RWPE2 (cell line): ENCODE results near the gene PEAK1.

Experiments used
- ATAC-seq: fragments of 200-7000 bp; cut with Tn5 transposase; 3 replicates; pipeline ENCODE4 v1.9.1; 2021; ENCODE audit warnings: low read depth
- DNase-seq: peaks from one replicate; pipeline ENCODE4 v3.0.0-alpha.2; 2020; ENCODE audit warnings: low spot score
- H3K27ac ChIP-seq: fragments of 450-650 bp; 2 replicates; pipeline ENCODE4 v1.5.1; 2017; ENCODE audit warnings: mild to moderate bottlenecking; ENCODE audit not compliant: poor library complexity, severe bottlenecking
- H3K27me3 ChIP-seq: fragments of 250-450 bp; sonication (Bioruptor Pico); 2 replicates; pipeline ENCODE4 v1.5.1; 2021; ENCODE audit warnings: mild to moderate bottlenecking, moderate library complexity; ENCODE audit not compliant: insufficient read depth, poor library complexity, severe bottlenecking
- H3K36me3 ChIP-seq: fragments of 250-450 bp; sonication (Bioruptor Pico); 2 replicates; pipeline ENCODE4 v1.5.1; 2020; ENCODE audit warnings: low read depth, mild to moderate bottlenecking, moderate library complexity
- H3K4me1 ChIP-seq: fragments of 250-450 bp; sonication (Bioruptor Pico); 2 replicates; pipeline ENCODE4 v1.5.1; 2021; ENCODE audit warnings: mild to moderate bottlenecking, moderate library complexity; ENCODE audit not compliant: insufficient read depth, poor library complexity, severe bottlenecking
- H3K4me3 ChIP-seq: fragments of 250-450 bp; sonication (Bioruptor Pico); 2 replicates; pipeline ENCODE4 v1.5.1; 2021; ENCODE audit warnings: mild to moderate bottlenecking, moderate library complexity; ENCODE audit not compliant: severe bottlenecking
- H3K9me3 ChIP-seq: fragments of 250-450 bp; sonication (Bioruptor Pico); 2 replicates; pipeline ENCODE4 v1.5.1; 2021; ENCODE audit warnings: mild to moderate bottlenecking, moderate library complexity; ENCODE audit not compliant: severe bottlenecking
- TF ChIP-seq, protein P1 (sequence below): fragments of 450-650 bp; IDR thresholded peaks from one replicate; pipeline ENCODE4 v1.5.1; 2017; ENCODE audit warnings: mild to moderate bottlenecking, moderate library complexity; ENCODE audit not compliant: poor library complexity, severe bottlenecking

Gene PEAK1

GRCh38 chr15:77402740-77403379 lies 17.0 kb downstream of the PEAK1 start:
- TF ChIP-seq, protein P1, sequence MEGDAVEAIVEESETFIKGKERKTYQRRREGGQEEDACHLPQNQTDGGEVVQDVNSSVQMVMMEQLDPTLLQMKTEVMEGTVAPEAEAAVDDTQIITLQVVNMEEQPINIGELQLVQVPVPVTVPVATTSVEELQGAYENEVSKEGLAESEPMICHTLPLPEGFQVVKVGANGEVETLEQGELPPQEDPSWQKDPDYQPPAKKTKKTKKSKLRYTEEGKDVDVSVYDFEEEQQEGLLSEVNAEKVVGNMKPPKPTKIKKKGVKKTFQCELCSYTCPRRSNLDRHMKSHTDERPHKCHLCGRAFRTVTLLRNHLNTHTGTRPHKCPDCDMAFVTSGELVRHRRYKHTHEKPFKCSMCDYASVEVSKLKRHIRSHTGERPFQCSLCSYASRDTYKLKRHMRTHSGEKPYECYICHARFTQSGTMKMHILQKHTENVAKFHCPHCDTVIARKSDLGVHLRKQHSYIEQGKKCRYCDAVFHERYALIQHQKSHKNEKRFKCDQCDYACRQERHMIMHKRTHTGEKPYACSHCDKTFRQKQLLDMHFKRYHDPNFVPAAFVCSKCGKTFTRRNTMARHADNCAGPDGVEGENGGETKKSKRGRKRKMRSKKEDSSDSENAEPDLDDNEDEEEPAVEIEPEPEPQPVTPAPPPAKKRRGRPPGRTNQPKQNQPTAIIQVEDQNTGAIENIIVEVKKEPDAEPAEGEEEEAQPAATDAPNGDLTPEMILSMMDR: no peak
- H3K4me1 ChIP-seq: peaks cover 6% of the 10 kb centered on the region
- no peak for DNase-seq
- H3K27me3 ChIP-seq: no peaks in the 10 kb centered on the region
- H3K9me3 ChIP-seq: peaks cover 6% of the 10 kb centered on the region
- H3K4me3 ChIP-seq: no peak overlapping the region
- H3K36me3 ChIP-seq: no peaks in the 10 kb centered on the region
- no peak for ATAC-seq
- no peak overlapping the region for H3K27ac ChIP-seq

GRCh38 chr15:77400258-77400657 lies 19.6 kb downstream of the PEAK1 start:
- H3K27ac ChIP-seq: no peak overlapping the region
- no peak for DNase-seq
- H3K36me3 ChIP-seq: no peaks in the 10 kb centered on the region
- no peak for ATAC-seq
- no peaks in the 10 kb centered on the region for H3K27me3 ChIP-seq
- H3K4me3 ChIP-seq: no peak overlapping the region
- peaks cover 6% of the 10 kb centered on the region for H3K4me1 ChIP-seq
- peaks cover 6% of the 10 kb centered on the region for H3K9me3 ChIP-seq
- TF ChIP-seq, protein P1: no peak

- Histone ChIP-seq H3K36me3 (no peaks in the 10 kb centered on the region), H3K27me3 (no peaks in the 10 kb centered on the region), H3K27ac (no peak overlapping the region), H3K9me3 (peaks cover 6% of the 10 kb centered on the region), H3K4me3 (no peak overlapping the region), H3K4me1 (peaks cover 6% of the 10 kb centered on the region)
- ATAC-seq (no peak), DNase-seq (no peak)
- TF ChIP-seq, protein P1: no peak
Measured at GRCh38 chr15:77398927-77399326, 21.0 kb downstream of the PEAK1 start.

- ATAC-seq: no peak
- H3K36me3 ChIP-seq: no peaks in the 10 kb centered on the region
- no peak overlapping the region for H3K27ac ChIP-seq
- H3K4me3 ChIP-seq: no peak overlapping the region
- peaks cover 6% of the 10 kb centered on the region for H3K9me3 ChIP-seq
- no peaks in the 10 kb centered on the region for H3K27me3 ChIP-seq
- H3K4me1 ChIP-seq: no peaks in the 10 kb centered on the region
- TF ChIP-seq, protein P1: no peak
- no peak for DNase-seq
Measured at GRCh38 chr15:77396692-77397091, 23.2 kb downstream of the PEAK1 start.

DNA sequence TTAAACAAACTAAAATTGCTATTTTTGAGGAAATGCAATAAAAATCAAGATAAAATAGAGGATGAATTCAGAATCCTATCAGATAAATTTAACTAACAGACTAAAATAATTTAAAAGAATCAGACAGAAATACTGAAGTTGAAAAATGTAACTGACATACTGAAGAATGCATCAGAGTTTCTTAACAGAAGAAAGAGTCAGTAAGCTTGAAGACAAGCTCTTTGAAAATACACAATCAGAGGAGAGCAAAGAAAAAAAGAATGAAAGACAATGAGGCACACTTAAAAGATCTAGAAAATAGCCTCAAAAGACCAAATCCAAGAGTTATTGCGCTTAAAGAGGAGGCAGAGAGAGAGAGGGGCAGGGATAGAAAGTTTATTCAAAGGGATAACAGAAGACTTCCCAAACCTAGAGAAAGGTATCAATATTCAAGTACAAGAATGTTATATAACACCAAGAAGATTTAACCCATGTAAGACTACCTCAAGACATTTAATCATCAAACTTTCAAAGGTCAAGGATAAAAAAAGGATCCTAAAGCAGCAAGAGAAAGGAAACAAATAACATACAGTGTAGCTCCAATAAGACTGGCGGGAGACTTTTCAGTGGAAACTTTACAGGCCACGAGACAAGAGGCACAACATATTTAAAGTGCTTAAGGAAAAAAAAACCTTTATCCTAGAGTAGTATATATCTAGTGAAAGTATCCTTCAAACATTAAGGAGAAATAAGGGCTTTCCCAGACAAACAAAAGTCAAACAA lies 24.7 kb downstream of the PEAK1 start:
- Histone ChIP-seq H3K4me1 (no peaks in the 10 kb centered on the region), H3K9me3 (peaks cover 6% of the 10 kb centered on the region), H3K36me3 (no peaks in the 10 kb centered on the region), H3K27me3 (no peaks in the 10 kb centered on the region), H3K27ac (no peak overlapping the region), H3K4me3 (no peak overlapping the region)
- ATAC-seq: no peak
- TF ChIP-seq, protein P1: no peak
- DNase-seq: no peak
